Endothelial cell of umbilical vein (primary cell): ENCODE data around the gene ERMAP.

Experiments used
- CTCF ChIP-seq, 2 donors: IDR thresholded peaks; 1 replicate in 1 of 2; 2 replicates in 1 of 2; pipeline ENCODE4 v1.5.1; 2011; ENCODE audit warnings: low read length in 2 of 2, mild to moderate bottlenecking in 2 of 2, moderate library complexity in 2 of 2, control low read depth in 1 of 2, inconsistent platforms in 1 of 2, low read depth in 1 of 2; ENCODE audit not compliant: insufficient read depth in 1 of 2; ENCODE audit errors: extremely low read depth in 1 of 2
- POLR2A ChIP-seq: IDR thresholded peaks from 2 replicates; pipeline ENCODE4 v1.6.1; 2012; ENCODE audit warnings: low read depth, mild to moderate bottlenecking, control low read depth, low read length
- POLR2AphosphoS5 ChIP-seq: IDR thresholded peaks from 2 replicates; pipeline ENCODE4 v1.6.1; 2012; ENCODE audit warnings: low read depth, mild to moderate bottlenecking, control low read depth, low read length, moderate library complexity; ENCODE audit not compliant: insufficient read depth
- TF ChIP-seq, protein P1 (sequence below): IDR thresholded peaks from 2 replicates; pipeline ENCODE4 v1.6.1; 2011; ENCODE audit not compliant: insufficient read depth, insufficient read length

GRCh38 chr1:42830631-42831030, 13.7 kb downstream of the ERMAP start:
- no peak for TF ChIP-seq CTCF (IDR thresholded peaks at IDR 0.05; ENCODE audit: extremely low read depth in 1 of 2, insufficient read depth in 1 of 2, low read depth in 1 of 2, low read length in 2 of 2)
- TF ChIP-seq POLR2AphosphoS5, result no peak
- TF ChIP-seq, protein P1, sequence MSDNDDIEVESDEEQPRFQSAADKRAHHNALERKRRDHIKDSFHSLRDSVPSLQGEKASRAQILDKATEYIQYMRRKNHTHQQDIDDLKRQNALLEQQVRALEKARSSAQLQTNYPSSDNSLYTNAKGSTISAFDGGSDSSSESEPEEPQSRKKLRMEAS, result no peak
- TF ChIP-seq POLR2A, result no peak
